Fibroblast of mammary gland (primary cell): ENCODE results near the gene APBB2.
"Not testable (repeated sequence)": the region's sequence is repeated elsewhere in the genome, so short reads cannot be mapped to it uniquely, and the experiment has no call there.

Experiments
- DNase-seq: peaks from one replicate; pipeline ENCODE4 v3.0.0-alpha.2; 2010; ENCODE audit warnings: low read depth
- H3K4me3 ChIP-seq: 2 replicates; pipeline ENCODE4 v1.5.1; 2011; ENCODE audit warnings: low read depth, mild to moderate bottlenecking, low read length, moderate library complexity; ENCODE audit not compliant: control insufficient read depth
- CTCF ChIP-seq: conservative IDR thresholded peaks from 2 replicates; pipeline ENCODE4 v1.5.1; 2011; ENCODE audit warnings: low read depth, low read length, inconsistent platforms; ENCODE audit not compliant: control insufficient read depth, insufficient read depth

Gene APBB2

GRCh38 chr4:40912460-40913184 is 301.7 kb downstream of the APBB2 start:
- DNase-seq, result no peak

GRCh38 chr4:40910706-40911105 is 303.6 kb downstream of the APBB2 start:
- DNase-seq, result peak; percentile 38
- H3K4me3 ChIP-seq, result no peak overlapping the region
- no peak for TF ChIP-seq CTCF

More at GRCh38 chr4:40912460-40913184, 301.7 kb downstream of the APBB2 start:
- H3K4me3 ChIP-seq, result no peak overlapping the region
- no peak for TF ChIP-seq CTCF

GRCh38 chr4:40909363-40909876 is 304.9 kb downstream of the APBB2 start:
- no peak overlapping the region for H3K4me3 ChIP-seq
- peak; percentile 83 for DNase-seq
- TF ChIP-seq CTCF, result no peak

- H3K4me3 ChIP-seq, result no peak overlapping the region
- peak; percentile 94 for TF ChIP-seq CTCF
- DNase-seq, result peak; percentile 84
Measured at GRCh38 chr4:40908702-40909362, 305.5 kb downstream of the APBB2 start.

- no peak for DNase-seq
- TF ChIP-seq CTCF, result no peak
- H3K4me3 ChIP-seq, result no peak overlapping the region
Measured at GRCh38 chr4:40908297-40908696, 306.0 kb downstream of the APBB2 start.

- TF ChIP-seq CTCF, result no peak
- no peak overlapping the region for H3K4me3 ChIP-seq
- DNase-seq, result no peak
Measured at GRCh38 chr4:40905414-40905813, 308.9 kb downstream of the APBB2 start.

- H3K4me3 ChIP-seq, result not testable (repeated sequence)
- DNase-seq, result peak; percentile 41
Measured at GRCh38 chr4:40900531-40900930, 313.8 kb downstream of the APBB2 start.
